GM21381 (cell line): ENCODE results near the gene FAM25A.
"Not testable (repeated sequence)": the region's sequence is repeated elsewhere in the genome, so short reads cannot be mapped to it uniquely, and the experiment has no call there.

ENCODE experiments used
- ATAC-seq: cut with Tn5 transposase; IDR thresholded peaks from one replicate; pipeline ENCODE4 v1.9.1; 2021; ENCODE audit warnings: mild to moderate bottlenecking, moderate library complexity; ENCODE audit not compliant: unreplicated experiment

Gene FAM25A

DNA sequence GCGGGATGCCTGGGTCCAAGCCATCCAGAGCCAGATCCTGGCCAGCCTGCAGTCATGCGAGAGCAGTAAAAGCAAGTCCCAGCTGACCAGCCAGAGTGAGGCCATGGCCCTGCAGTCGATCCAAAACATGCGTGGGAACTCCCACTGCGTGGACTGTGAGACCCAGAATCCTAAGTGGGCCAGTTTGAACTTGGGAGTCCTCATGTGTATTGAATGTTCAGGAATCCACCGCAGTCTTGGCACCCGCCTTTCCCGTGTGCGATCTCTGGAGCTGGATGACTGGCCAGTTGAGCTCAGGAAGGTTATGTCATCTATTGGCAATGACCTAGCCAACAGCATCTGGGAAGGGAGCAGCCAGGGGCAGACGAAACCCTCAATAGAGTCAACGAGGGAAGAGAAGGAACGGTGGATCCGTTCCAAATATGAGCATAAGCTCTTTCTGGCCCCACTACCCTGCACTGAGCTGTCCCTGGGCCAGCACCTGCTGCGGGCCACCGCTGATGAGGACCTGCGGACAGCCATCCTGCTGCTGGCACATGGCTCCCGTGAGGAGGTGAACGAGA, 10.9 kb upstream of the FAM25A start:
- not testable (repeated sequence) for ATAC-seq

GRCh38 chr10:87013528-87013927, 6.6 kb upstream of the FAM25A start:
- ATAC-seq, result not testable (repeated sequence)

DNA sequence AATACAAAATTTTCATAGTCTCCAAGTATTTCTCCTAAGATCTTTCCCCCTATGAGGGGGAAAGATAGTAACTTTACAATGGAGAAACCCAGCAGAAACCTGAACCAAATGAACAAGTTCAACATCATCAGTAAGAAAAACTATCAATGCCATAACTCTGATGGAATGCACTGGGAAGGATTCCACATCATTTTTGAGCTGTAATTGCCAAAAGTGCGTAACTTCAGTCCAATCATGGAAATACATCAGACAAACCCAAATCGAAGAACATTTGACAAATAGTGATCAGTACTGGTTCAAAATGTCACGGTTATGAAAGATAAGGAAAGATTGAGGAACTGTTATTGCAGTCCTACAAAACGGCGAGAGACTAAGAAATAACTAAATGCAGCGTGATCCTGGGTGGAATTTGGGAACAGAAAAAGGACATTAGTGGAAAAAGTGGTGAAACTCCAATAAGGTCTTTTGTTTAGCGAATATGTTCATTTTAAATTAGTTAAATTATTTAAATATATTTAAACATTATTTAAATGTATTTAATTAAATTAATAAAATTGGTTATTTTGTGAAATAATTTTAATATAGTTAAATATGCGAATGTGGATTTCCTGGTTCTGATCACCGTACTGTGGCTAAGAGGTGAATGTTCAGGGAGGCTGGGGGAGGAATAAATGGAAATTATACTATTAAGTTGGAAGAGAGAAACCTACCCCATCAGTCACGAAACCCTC, 4.9 kb upstream of the FAM25A start:
- ATAC-seq, result not testable (repeated sequence)

DNA sequence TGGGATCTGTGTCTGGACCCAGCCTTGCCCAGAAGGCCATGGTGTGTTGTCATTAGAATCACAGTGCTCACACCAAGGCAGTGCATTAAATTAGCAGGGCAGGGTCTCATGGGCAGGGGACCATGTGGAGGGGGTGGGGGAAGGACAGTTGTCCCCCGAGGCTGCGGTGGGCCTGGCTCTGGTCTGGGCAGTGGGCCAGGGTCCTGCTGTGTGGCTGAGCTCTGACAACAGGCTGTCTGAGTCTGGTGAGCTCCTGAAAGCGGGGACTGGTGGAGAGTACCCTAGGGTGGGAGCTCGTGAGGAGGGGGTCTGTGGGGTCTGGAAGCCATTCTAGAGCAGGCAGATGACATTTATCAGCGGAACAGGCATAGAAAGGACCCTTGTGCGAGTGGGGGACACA, 2.0 kb upstream of the FAM25A start:
- ATAC-seq, result not testable (repeated sequence)

- ATAC-seq, result not testable (repeated sequence)
Measured at GRCh38 chr10:87019066-87019465, 1.0 kb upstream of the FAM25A start.

DNA sequence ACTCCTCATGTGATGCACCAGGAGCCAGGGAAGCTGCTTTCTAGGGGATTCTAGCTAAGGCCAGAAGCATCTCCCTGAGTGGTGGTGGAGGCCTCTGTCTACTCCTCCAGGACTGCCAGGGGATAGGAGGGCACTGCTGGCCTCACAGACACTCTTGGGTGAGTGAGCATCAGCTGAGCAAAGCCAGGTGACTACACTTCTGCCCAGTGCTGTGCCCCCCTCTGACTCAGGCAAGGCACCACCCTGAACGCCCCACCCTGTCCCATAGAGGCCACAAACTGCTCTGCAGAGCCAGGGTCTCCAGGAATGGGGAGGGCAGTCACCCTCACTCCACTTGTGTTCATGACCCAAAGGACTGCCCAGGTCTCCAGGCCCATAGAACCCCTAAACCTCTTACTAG, 590 bp upstream of the FAM25A start:
- not testable (repeated sequence) for ATAC-seq

- not testable (repeated sequence) for ATAC-seq
Measured at GRCh38 chr10:87025285-87025958, 5.3 kb downstream of the FAM25A start.

- not testable (repeated sequence) for ATAC-seq
Measured at GRCh38 chr10:87026747-87027508, 6.8 kb downstream of the FAM25A start.

- ATAC-seq, result not testable (repeated sequence)
Measured at GRCh38 chr10:87030419-87030818, 10.3 kb downstream of the FAM25A start.

GRCh38 chr10:87030912-87031635, 11.0 kb downstream of the FAM25A start:
- no peak for ATAC-seq

DNA sequence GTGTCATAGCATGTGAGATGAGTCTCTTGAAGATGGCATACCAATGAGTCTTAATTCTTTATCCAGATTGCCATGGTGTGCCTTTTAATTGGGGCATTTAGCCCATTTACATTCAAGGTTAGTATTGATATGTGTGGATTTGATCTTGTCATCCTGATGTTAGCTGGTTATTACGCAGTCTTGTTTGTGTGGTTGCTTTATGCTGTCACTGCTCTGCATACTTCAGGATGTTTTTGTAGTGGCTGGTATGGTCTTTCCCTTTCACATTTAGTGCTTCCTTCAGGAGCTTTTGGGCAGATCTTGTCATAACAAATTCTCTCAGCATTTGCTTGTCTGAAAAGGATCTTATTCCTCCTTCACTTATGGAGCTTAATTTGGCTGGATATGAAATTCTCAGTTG, 16.5 kb downstream of the FAM25A start:
- no peak for ATAC-seq

- no peak for ATAC-seq
Measured at GRCh38 chr10:87038286-87038717, 18.2 kb downstream of the FAM25A start.

- ATAC-seq, result no peak
Measured at GRCh38 chr10:87038786-87039185, 18.7 kb downstream of the FAM25A start.

DNA sequence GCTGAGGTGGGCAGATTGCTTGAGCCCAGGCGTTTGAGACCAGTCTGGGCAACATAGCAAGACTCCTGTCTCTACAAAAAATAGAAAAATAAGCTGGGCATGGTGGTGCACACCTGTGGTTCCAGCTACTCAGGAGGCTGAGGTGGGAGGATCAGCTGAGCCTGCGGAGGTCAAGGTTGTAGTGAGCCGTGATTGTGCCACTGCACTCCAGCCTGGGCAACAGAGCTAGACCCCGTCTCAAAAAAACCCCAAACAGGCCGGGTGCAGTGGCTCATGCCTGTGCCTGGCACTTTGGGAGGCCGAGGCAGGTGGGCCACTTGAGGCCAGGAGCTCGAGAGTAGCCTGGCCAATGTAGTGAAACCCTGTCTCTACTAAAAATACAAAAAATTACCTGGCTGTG, 23.5 kb downstream of the FAM25A start:
- not testable (repeated sequence) for ATAC-seq

DNA sequence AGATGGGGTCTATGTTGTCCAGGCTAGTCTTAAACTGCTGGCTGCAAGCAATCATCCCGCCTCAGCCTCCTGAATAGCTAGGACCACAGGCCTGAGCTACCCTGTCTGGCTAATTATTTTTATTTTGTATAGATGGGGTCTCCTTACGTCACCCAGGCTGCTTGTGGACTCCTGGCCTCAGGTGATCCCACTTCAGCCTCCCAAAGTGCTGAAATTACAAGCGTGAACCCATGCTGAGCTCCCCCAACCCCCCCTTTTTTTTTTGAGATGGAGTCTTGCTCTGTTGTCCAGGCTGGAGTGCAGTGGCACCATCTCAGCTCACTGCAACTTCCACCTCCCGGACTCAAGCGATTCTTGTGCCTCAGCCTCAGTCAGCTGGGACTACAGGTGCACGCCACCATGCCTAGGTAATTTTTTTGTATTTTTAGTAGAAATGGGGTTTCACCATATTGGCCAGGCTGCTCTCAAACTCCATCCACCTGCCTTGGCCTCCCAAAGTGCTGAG, 25.4 kb downstream of the FAM25A start:
- no peak for ATAC-seq

DNA sequence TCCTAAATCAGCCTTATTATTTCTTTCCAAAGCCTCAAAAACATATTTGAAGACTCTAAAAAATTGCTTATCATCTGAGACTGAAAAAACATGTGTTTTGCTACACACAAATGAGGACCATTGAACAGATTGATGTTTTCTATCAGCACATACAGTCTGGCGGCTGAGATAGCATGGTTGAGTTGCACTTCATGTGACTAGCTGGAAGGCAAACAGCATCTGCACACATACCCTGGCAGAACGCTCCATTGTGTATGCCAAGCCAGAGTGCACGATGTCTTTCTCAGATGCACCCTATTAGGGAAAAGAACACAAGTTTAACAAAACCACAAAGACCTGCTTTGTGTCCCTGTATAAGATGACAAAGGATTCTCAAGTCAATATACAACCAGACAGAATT, 33.0 kb downstream of the FAM25A start:
- no peak for ATAC-seq

DNA sequence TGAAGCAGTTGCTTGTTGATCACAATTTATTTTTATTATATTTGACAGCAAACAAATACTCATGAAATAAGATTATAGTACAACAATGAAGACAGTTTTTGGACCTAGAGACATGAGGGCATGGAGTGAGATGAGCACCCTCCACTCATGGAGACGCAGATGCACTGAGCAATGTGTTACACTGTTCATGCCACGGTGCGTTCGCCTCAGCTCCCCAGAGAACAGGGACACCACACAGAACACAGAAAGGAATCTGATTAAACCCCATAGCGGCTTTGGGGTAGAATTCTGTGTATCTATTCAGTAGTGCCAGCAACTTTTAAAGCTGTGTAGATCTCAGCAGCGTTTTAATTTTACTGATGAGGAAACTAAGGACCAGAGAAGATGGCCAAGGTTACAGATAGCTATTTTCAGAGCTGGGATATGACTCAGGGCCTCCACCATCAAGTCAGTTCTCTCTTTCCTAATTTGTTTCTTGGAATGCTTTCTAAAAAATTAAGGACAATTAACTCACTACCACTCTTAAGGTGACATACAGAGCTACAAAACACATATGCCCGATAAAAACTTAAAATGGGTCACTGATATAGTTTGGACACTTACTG, 33.6 kb downstream of the FAM25A start:
- no peak for ATAC-seq

GRCh38 chr10:87054373-87055295, 34.5 kb downstream of the FAM25A start:
- ATAC-seq, result no peak

DNA sequence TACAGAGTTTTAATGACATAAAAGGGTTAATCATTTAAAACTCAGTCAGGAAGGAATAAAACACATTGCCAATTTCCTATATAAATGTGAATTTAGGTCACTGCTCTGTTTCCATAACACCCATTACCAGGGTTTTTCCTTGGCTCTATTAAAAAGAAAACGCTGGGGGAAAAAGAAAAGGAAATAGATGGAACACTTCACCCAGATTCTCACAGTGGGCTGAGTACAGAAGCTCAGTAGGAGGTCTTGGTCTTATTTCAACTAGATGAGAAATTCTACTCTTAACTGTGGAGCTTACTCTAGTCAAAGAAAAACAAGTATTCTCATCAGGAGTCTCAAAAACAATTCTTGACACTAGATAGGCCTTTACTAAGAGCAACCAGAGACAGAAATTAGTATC, 38.1 kb downstream of the FAM25A start:
- no peak for ATAC-seq
